Uterus (tissue), 4 donors: ENCODE measurements around the gene CXXC5. TPM values are rescaled to one million over a fixed set of nuclear protein-coding genes. Genes with fewer than 3 reads are reported as not detected.

Source experiments
- DNase-seq, 2 donors: peaks; one replicate each; pipeline ENCODE4 v3.0.0-alpha.2; 2019 to 2020
- H3K27ac ChIP-seq, 2 donors: fragments of 200-600 bp; sonication (generic); 1 replicate in 1 of 2; 2 replicates in 1 of 2; pipeline ENCODE4 v1.5.1; 2016 to 2018
- H3K27me3 ChIP-seq, 2 donors: fragments of 200-600 bp; sonication (generic); one replicate each; pipeline ENCODE4 v1.5.1; 2018 to 2019; ENCODE audit warnings: control low read depth in 1 of 2
- H3K36me3 ChIP-seq, 2 donors: fragments of 200-600 bp; sonication (generic); one replicate each; pipeline ENCODE4 v1.5.1; 2019; ENCODE audit warnings: control low read depth in 1 of 2
- H3K4me1 ChIP-seq, 2 donors: fragments of 200-600 bp; sonication (generic); one replicate each; pipeline ENCODE4 v1.5.1; 2018 to 2019; ENCODE audit warnings: control low read depth in 1 of 2
- H3K4me3 ChIP-seq, 2 donors: fragments of 200-600 bp; sonication (generic); 1 replicate in 1 of 2; 2 replicates in 1 of 2; pipeline ENCODE4 v1.5.1; 2018 to 2019; ENCODE audit warnings: mild to moderate bottlenecking in 1 of 2
- H3K9me3 ChIP-seq, 2 donors: fragments of 200-600 bp; sonication (generic); one replicate each; pipeline ENCODE4 v1.5.1; 2019; ENCODE audit warnings: control low read depth in 1 of 2
- POLR2A ChIP-seq, 2 donors: fragments of 450-650 bp; IDR thresholded peaks; one replicate each; pipeline ENCODE4 v1.6.1; 2016; ENCODE audit warnings: antibody characterized with exemption in 2 of 2, mild to moderate bottlenecking in 1 of 2, moderate library complexity in 1 of 2
- intact Hi-C: fragments of 100-400 bp; cut with DNase I; formaldehyde crosslinking; loops from one replicate; pipeline ENCODE4 v1.15.1; 2023; ENCODE audit warnings: low total_unique reads
- total RNA-seq, 4 donors: library from RNA; depleted of rRNA in 3 of 4; stranded (reverse); fragments of >200 nt in 3 of 4; gene quantifications; one replicate each; pipeline versions ENCODE4 v1.1.0 to v1.2.4, GENCODE V29; 2014 to 2023
- TF ChIP-seq, protein P1 (sequence below), 4 experiments: fragments of 200-600 bp in 2 of 4; fragments of 450-650 bp in 2 of 4; sonication (generic) in 2 of 4; IDR thresholded peaks; one replicate each; pipeline ENCODE4 v1.5.1; 2016 to 2019; ENCODE audit warnings: antibody characterized with exemption in 4 of 4, mild to moderate bottlenecking in 2 of 4, moderate library complexity in 1 of 4
- donor health status: DM: yes; HTN: yes; CAD: no.

Gene CXXC5
- total RNA-seq, 4 donors from 2014 or later = 3.3 to 51.3 (median 35.0) TPM

DNA sequence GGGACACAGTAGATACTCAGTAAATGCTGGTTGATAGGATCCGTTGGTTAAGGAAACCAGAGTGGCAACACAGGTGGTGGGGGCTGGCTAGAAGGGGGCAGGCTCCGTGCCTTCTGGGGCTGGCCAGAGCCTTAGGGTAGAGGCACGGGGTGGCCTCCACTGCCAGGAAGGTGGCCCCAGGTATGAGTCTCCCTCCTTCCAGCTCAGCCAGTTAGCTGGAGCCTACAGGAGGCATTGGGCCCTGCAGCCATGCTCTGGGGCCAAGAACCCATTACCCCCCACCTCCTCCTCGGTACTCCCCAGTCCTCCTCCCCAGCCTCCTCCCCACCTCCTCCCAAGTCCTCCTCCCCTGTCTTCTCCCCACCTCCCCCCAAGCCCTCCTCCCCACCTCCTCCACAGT is 27.7 kb downstream of the CXXC5 start:
- TF ChIP-seq POLR2A (IDR thresholded peaks at IDR 0.05) = no peak
- TF ChIP-seq, protein P1, sequence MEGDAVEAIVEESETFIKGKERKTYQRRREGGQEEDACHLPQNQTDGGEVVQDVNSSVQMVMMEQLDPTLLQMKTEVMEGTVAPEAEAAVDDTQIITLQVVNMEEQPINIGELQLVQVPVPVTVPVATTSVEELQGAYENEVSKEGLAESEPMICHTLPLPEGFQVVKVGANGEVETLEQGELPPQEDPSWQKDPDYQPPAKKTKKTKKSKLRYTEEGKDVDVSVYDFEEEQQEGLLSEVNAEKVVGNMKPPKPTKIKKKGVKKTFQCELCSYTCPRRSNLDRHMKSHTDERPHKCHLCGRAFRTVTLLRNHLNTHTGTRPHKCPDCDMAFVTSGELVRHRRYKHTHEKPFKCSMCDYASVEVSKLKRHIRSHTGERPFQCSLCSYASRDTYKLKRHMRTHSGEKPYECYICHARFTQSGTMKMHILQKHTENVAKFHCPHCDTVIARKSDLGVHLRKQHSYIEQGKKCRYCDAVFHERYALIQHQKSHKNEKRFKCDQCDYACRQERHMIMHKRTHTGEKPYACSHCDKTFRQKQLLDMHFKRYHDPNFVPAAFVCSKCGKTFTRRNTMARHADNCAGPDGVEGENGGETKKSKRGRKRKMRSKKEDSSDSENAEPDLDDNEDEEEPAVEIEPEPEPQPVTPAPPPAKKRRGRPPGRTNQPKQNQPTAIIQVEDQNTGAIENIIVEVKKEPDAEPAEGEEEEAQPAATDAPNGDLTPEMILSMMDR (IDR thresholded peaks at IDR 0.05) = no peak
- Histone ChIP-seq H3K27me3 (no peaks in the 10 kb centered on the region), H3K4me3 (no peak overlapping the region), H3K27ac (no peak overlapping the region), H3K36me3 (no peaks in the 10 kb centered on the region), H3K4me1 (peaks cover 0 to 16% of the 10 kb centered on the region in 2 donors), H3K9me3 (no peaks in the 10 kb centered on the region)
- no peak for DNase-seq
- intact Hi-C loops = no loop called here

DNA sequence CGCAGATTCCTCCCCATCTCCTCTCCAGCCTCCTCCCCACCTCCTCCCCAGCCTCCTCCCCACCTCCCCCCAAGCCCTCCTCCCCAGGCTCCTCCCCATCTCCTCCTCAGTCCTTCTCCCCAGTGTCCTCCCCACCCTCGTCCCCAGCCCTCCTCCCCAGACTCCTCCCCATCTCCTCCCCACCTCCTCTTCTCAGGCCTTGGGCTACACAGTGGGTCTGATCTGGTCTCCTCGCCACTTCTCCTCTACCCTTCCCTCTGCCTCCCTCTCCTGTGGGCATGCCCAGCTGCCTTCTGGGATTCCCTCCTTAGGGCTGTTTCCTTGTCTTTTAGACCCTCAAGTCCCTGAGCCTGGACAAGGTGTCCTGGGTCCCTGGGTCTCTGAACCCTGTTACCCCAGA is 28.3 kb downstream of the CXXC5 start:
- intact Hi-C loops = no loop called here
- no peak overlapping the region for H3K4me3 ChIP-seq
- H3K27me3 ChIP-seq = no peaks in the 10 kb centered on the region
- H3K36me3 ChIP-seq = no peaks in the 10 kb centered on the region
- H3K27ac ChIP-seq = peak overlapping the region in 1 of 2 donors; percentile 19
- H3K4me1 ChIP-seq = peaks cover 0 to 12% of the 10 kb centered on the region in 2 donors
- H3K9me3 ChIP-seq = no peaks in the 10 kb centered on the region
- no peak for DNase-seq
- TF ChIP-seq, protein P1 (IDR thresholded peaks at IDR 0.05) = no peak
- no peak for TF ChIP-seq POLR2A (IDR thresholded peaks at IDR 0.05)

- no peak overlapping the region for H3K4me3 ChIP-seq
- no peaks in the 10 kb centered on the region for H3K27me3 ChIP-seq
- TF ChIP-seq, protein P1 (IDR thresholded peaks at IDR 0.05) = no peak
- no peak for TF ChIP-seq POLR2A (IDR thresholded peaks at IDR 0.05)
- intact Hi-C loops = no loop called here
- H3K9me3 ChIP-seq = no peaks in the 10 kb centered on the region
- peak overlapping the region in 1 of 2 donors; percentile 19 for H3K27ac ChIP-seq
- DNase-seq = no peak
- H3K36me3 ChIP-seq = no peaks in the 10 kb centered on the region
- H3K4me1 ChIP-seq = peaks cover 0 to 7% of the 10 kb centered on the region in 2 donors
Measured at GRCh38 chr5:139676951-139677735, 29.0 kb downstream of the CXXC5 start.

DNA sequence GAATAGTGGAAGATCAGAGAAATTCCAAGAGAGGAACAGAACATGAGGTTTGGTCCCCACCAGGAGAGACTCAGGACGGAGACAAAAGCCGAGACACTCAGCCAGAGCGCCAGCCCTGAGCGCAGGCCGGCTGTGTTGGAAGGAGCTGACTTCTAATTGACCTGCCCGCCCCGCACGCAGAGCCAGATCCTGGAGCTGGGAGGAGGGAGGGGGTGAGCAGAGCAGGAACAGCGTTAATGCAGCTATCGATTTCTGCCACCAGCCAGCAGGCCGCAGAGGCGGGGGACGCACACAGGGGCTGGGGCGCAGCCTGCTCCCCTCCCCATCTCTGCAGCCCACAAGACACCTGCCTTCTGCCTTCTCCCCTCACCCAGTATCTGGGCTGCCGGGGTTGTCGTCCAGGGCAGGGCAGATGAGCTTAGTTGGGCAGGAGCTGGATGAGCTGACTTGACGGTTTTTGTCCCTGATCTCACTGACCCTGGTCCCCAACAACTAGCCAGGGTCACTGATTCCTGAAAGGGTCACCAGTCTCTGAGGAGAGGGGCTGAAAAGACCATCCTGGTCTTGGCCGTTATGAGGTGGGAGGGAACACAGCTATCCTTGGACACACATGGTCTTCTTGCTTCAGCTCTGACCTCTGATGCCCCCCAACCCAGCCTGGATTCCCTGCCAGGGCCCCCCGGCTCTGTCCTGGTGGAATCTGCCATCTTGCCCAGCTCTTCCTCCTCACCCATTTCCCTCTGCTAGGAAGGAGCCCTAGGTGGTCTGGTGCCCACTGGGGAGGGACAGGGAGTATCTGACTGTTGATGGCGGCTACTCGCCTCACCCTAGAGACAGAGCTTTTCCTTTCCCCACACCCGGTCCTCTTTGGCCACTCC is 29.8 kb downstream of the CXXC5 start:
- TF ChIP-seq, protein P1 (IDR thresholded peaks at IDR 0.05) = no peak
- TF ChIP-seq POLR2A (IDR thresholded peaks at IDR 0.05) = no peak
- no peaks in the 10 kb centered on the region for H3K9me3 ChIP-seq
- H3K4me3 ChIP-seq = no peak overlapping the region
- peaks cover 0 to 7% of the 10 kb centered on the region in 2 donors for H3K4me1 ChIP-seq
- intact Hi-C loops = no loop called here
- no peaks in the 10 kb centered on the region for H3K36me3 ChIP-seq
- no peak for DNase-seq
- H3K27me3 ChIP-seq = no peaks in the 10 kb centered on the region
- no peak overlapping the region for H3K27ac ChIP-seq
